GM21619 (cell line): ENCODE data around the gene POU2F2.
"Not testable (repeated sequence)": the region's sequence is repeated elsewhere in the genome, so short reads cannot be mapped to it uniquely, and the experiment has no call there.

Experiments used
- ATAC-seq: cut with Tn5 transposase; IDR thresholded peaks from one replicate; pipeline ENCODE4 v1.9.1; 2021; ENCODE audit not compliant: unreplicated experiment

POU2F2 gene

DNA sequence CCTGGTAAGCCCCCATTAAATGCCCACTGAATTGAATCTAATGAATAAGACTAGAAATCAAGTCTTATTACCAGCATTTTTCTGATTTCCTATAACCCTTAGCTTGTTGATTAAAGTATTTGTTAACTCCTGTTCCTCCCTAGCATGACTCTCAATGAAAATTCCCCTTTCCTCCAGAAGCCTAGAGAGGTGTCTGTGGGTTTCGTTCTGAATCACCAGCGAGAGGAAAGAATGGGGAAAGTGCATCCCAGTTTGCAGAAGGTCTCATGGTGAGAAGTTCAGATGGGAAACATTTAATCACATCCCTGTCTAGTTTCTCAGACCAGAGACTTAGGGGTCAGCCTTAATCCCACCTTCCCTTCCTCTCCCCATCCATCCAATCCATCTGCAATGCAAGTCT lies 26.9 kb downstream of the POU2F2 start:
- ATAC-seq = no peak

GRCh38 chr19:42102877-42103276 lies 29.4 kb downstream of the POU2F2 start:
- ATAC-seq = no peak

GRCh38 chr19:42100241-42100640 lies 32.0 kb downstream of the POU2F2 start:
- not testable (repeated sequence) for ATAC-seq

DNA sequence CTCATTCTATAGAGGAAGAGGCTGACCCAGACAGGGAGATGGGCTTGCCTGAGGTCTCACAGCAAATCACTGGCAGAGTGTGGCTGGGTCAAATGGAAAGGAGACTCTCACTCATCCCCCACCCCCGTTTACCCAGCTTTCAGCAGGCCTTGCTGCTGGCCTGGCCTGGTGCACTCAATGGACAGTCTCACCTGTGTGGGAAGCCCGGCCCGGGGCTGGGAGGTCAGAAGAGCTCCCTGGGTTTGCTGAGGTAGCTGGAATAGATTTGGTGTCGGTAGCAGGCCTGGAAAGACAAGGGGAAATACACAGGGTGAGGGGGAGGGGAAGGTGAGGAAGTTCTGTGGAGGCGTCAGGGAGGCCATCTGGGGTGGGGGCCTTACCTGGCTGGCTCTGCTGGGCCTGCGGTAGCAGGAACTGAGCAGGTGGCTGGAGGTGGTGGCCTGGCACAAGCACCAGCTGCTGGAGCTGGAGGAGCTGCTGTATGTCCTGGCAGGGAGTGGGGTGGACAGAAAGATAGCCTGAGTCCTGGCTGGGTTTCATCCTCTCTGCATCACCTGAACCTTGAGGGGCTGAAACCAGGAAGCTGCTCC lies 32.8 kb downstream of the POU2F2 start:
- no peak for ATAC-seq

GRCh38 chr19:42098781-42099180 lies 33.5 kb downstream of the POU2F2 start:
- ATAC-seq = no peak

DNA sequence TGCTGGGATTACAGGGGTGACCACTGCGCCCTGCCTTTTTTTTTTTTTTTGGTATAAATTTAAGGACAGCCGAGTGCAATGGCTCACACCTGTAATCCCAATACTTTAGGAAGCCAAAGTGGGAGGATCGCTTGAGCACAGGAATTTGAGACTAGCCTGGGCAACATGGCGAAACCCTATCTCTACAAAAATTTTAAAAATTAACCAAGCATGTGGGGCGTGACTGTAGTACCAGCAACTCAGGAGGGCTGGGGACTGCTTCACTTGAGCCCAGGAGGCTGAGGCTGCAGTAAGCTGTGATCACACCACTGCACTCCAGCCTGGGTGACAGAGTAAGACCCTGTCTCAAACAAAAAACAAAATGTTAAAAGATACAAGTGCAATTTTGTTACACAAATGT lies 34.8 kb downstream of the POU2F2 start:
- no peak for ATAC-seq

DNA sequence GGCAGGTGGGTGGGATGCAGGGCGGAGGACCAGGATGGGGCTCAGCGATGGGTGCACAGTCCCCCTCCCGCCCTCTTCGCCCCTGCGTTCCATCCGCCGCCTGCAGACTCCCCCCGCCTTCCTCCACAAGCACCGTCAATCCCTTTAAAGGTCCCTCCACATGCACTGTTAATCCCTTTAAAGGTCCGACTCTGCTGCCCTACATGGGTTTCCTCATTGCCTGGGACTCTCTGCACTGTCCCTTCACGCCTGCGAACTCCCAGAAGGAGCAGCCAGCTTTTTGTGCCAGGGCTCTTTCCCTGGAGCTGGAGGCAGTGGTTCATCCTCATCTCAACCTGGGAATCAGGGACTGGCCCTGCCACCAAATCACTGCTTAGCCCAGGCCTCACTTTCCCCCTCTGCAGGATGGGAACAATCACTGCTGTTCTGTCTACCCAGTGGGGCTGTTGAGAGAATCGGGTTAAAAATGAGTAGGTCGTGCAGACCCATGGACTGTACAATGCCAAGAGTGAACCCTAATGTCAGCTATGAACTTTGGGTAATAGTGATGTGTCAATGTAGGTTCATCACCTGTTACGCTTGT lies 35.9 kb downstream of the POU2F2 start:
- ATAC-seq = no peak

GRCh38 chr19:42095814-42096230 lies 36.4 kb downstream of the POU2F2 start:
- ATAC-seq = no peak

DNA sequence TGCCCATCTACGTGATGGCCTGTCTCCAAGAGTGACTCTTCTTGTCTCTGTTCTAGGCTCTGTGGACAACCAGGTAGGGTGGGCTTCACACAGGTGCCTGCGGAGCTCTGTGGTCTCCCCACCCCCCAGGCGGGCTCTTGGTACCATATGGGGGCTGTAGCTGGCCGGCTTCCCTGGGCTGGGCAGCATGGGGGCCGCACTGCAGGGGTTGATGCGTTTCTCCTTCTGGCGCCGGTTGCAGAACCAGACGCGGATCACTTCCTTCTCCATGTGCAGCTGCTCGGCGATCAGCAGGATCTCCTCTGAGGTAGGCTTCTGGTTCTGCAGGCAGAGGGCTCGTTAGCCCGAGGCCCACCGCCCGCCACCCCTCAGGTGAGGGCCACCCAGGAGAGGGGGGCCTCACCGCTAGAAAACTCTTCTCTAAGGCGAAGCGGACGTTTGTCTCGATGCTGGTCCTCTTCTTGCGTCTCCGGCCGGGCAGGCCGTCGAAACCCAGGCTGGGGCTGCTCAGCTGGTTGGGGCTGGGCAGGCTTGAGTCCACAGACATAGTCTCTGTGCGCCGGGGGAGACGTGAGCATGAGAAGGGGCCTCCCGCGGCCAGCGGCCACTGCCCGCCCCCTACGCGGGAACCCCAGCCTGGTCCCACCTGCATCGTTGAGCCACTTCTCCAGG lies 37.0 kb downstream of the POU2F2 start:
- ATAC-seq = no peak

DNA sequence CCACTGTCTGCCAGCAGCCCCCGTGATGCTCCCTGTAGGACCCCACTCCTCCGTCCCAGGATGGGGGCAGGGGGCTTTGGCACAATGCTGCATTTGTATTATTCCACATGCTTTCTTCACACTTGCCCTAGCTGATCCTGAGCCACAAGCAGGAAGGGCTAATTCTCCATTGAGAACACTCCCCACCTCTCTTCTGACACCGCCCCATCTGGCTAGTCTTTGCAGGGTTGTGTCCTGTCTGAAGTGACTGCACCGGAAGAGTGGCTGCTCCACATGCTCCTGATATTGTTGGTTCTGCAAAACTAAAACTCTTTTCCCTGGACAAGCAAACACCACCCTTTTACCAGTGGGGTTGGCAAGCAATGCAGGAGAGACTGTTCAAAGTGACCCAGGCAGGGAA lies 38.3 kb downstream of the POU2F2 start:
- ATAC-seq = no peak

GRCh38 chr19:42093505-42093904 lies 38.7 kb downstream of the POU2F2 start:
- no peak for ATAC-seq

DNA sequence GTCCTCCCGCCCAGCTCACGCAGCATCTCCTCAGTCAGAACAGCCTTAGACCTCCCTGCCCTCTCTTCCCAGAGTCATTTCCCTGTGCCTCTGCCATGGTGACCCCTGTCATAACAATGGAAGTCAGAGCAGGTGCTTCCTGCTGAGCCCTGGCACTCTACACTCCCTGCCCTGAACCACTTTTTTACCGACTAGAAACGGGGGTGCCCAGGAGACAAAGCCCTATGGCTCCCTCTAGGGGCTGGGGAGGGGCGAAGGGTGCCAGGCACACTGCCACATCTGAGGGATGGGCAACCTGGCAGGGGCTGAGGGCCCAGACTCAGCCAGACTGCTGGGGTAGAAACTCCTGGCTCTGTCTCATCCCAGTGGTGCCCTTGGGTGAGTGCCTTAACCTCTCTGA lies 39.9 kb downstream of the POU2F2 start:
- ATAC-seq = no peak

DNA sequence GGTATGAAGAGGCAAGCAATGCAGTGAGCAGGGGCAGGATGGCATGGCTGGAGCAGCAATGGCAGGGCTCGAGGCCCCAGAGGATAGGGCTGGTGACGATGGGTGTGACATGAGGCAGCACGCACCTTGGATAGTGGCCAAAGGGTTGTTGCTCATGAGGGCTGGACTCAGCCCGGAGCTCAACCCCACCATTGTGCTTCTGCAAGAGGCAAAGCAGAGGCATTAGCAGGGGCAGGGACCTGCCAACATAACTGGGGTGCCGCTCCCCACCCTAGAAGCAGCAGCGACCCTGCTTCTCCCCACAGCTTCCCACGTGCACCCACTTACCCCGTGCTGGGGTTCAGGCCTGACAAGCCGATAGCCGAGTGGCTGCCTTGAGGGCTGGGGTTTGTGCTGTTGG lies 40.5 kb downstream of the POU2F2 start:
- ATAC-seq = no peak

GRCh38 chr19:42091300-42091699 lies 40.9 kb downstream of the POU2F2 start:
- no peak for ATAC-seq

DNA sequence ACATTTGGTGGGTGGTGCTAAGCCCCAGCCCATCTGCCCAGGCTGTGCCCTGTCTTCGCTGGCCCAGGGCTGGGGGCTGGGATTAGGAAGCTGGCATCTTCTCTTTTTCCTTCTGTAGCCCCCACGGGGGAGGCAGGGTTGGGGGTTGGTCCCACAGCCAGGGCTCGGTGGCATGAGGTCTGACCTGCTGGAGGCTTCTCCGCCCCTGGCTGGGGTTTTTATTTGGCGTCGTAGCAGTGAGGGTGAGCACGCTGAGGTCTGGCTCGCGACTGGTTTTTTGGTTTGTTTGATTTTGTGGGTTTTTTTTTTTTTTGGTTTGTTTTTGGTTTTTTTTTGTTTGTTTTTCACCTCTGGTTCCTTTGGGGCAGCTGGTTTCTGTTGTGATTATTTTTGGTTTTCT lies 41.6 kb downstream of the POU2F2 start:
- ATAC-seq = no peak

DNA sequence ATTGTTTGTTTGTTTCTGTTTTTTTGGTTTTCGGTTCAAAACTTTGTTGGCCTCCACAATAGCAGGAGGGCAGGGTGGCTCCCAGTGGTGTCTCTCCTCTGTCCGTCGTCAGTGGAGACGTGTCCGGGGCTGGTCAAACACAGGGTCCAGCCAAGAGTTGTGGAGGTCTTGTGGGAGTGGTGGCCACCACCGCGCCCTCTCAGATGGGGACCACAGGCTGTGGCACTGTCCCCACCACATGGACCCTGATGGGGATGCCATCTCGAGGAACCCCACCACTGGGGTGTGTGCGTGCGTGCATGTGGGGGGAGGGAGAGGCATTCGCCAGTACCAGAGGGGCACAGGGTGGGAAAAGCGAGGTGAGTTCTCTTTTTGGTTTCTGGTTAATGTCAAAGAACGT lies 42.5 kb downstream of the POU2F2 start:
- no peak for ATAC-seq

GRCh38 chr19:42089191-42089750 lies 43.0 kb downstream of the POU2F2 start:
- no peak for ATAC-seq

DNA sequence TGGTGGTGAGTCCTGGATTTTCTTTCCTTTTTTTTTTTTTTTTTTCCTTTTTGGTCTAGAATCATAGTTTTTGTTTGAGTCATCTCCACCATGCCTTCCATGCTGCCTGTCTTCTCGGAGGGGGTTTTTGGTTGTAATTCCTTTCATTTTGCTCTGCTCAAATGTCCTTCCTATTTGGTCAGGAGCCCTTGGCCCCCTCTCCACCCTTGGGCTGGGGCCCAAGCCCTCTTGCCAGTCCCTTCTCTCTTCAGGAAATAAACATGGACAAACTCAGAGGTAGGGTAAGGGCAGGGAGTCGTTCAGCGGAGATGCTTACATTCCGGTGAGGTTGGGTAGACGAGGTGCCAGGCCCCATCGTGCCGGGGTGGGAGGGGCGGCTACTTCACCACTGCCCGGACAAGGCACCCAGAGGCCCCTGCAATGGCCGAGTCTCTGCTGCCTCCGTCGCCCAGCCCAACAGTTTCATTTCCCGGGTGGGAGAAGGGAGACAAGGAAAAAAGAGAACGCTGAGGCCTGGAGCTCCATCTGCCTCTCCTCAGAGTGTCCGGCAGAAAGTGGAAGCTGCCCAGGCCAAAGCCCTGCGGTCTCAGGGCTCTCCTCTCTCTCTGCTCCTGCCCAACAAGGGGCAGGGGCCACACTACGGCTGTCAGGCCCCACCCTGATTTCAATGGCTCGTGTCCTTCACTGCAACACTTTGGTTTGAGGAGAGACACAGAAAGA lies 43.6 kb downstream of the POU2F2 start:
- no peak for ATAC-seq

DNA sequence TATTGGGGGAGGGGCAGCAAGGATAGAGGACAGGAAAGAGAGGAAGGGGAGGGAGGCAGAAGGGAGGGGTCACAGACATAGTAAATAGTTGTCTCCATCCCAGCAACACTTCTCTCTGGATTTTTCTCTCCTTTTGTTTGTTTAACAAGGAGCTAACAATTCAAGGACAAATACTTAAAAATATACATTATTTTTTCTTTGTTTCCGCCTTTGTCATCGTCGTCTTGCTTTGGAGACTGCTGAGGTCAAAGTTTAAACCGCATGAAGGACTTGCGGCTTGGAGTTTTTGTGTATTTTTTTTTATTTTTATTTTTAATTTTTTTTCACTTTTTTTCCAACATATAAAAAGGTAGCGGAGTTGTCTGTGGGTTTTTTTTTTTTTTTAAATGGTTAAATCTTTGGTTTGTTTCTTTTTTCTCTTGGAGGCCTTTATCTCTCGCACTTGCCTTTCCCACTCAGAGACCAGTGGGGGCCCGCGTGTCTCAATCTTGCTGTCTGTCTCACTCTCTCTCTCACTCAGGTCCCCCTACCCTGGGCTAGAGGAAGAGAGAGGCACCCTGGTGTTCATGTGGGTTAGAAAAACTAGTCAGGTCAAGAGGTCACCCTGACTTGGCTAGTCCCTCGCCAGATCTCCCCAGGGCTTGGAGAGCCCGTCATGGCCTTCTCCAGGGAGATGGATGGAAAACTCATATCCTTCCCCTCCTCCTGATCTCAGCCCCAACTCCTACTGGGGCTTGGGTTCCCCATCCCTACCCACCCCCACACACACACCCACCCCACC lies 45.3 kb downstream of the POU2F2 start:
- ATAC-seq = no peak

DNA sequence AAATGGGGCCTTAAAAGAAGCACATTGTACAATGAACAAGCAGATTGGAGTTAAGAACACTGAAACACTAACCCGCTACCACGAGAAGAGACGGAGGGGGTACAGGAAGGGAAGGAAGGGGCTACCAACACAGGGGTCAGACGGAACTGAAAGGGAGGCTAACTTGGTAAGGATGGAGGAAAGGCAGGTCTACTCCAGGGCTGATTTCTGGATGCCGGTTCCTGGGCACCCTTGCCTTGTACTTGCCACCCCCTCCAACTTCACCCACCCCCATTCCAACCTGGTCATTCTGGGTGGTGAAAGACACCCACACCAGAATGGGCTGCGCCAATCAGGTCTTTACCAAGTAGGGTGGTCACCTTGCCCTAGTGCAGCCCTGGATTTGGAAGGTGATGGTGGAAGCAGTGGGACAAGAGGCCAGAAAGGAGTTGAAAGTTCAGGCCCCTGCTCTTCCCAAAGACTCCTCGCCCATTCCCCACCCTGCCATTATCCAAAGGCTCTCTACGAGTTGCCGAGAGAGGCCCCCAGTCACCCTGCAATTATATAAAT lies 46.0 kb downstream of the POU2F2 start:
- no peak for ATAC-seq

GRCh38 chr19:42083537-42083936 lies 48.7 kb downstream of the POU2F2 start:
- ATAC-seq = no peak
